Ovary (tissue), 3 donors: ENCODE results near the gene FMC1.

Source experiments
- CTCF ChIP-seq, 3 donors: fragments of 450-650 bp in 2 of 3; fragments of 200-600 bp in 1 of 3; IDR thresholded peaks; one replicate each; pipeline versions ENCODE4 v1.5.1 to v1.8.0; 2016 to 2022; ENCODE audit warnings: antibody characterized with exemption in 3 of 3, mild to moderate bottlenecking in 1 of 3
- EP300 ChIP-seq: sonication (generic); formaldehyde crosslinking; IDR thresholded peaks from one replicate; pipeline ENCODE4 v1.6.1; 2017; ENCODE audit warnings: antibody characterized with exemption
- donor health status: DM: no; HTN: no; CAD: no.

DNA sequence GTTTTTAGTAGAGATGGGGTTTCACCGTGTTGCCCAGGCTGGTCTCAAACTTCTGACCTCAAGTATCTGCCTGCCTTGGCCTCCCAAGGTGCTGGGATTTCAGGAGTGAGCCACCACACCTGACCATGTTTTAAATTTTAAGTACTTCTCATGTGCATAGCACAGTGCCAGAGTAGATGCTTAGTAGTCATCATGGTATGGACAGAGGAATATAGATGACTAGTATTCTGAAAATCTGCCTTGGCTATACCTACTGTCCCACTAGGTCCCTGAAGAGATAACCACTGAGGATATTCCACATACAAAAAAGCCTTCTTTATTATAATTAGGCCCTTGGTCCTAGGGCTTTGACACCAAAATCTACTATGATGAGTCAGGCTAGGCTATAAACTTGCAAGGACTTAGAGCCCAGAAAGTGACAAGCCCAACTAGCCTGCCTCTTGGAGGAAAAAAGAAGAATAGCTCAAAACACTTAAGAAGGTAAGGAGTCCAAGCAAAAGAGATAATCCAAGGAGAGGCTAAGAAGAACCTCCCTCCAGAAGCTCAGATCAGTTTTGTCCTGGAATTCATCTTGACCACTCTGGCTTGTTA lies 52.6 kb downstream of the FMC1 start:
- TF ChIP-seq CTCF (IDR thresholded peaks at IDR 0.05) (no peak), EP300 (no peak)
